Trophoblast cell (in vitro differentiated cells and primary cell): ENCODE measurements around the gene SLC5A5.

Experiments
- DNase-seq, 2 donors: peaks; one replicate each; pipeline ENCODE4 v3.0.0-alpha.2; 2016
- H2AFZ ChIP-seq: 2 replicates; pipeline ENCODE4 v1.6.1; 2013; ENCODE audit warnings: low read length, moderate library complexity, mild to moderate bottlenecking; ENCODE audit not compliant: insufficient read depth, poor library complexity
- H2AK5ac ChIP-seq: 2 replicates; pipeline ENCODE4 v1.6.1; 2013; ENCODE audit warnings: mild to moderate bottlenecking, low read length
- H2BK120ac ChIP-seq: 2 replicates; pipeline ENCODE4 v1.6.1; 2013; ENCODE audit warnings: low read length, mild to moderate bottlenecking, moderate library complexity; ENCODE audit not compliant: insufficient read depth, poor library complexity
- H2BK12ac ChIP-seq: 2 replicates; pipeline ENCODE4 v1.6.1; 2013; ENCODE audit warnings: mild to moderate bottlenecking, low read length, moderate library complexity
- H2BK5ac ChIP-seq: 2 replicates; pipeline ENCODE4 v1.6.1; 2013; ENCODE audit warnings: low read length, low read depth, moderate library complexity, mild to moderate bottlenecking; ENCODE audit not compliant: poor library complexity
- H3K14ac ChIP-seq: 2 replicates; pipeline ENCODE4 v1.6.1; 2013; ENCODE audit warnings: mild to moderate bottlenecking, low read length
- H3K18ac ChIP-seq: 2 replicates; pipeline ENCODE4 v1.6.1; 2013; ENCODE audit warnings: mild to moderate bottlenecking, low read length
- H3K23ac ChIP-seq: 2 replicates; pipeline ENCODE4 v1.6.1; 2013; ENCODE audit warnings: low read length
- H3K27ac ChIP-seq: 2 replicates; pipeline ENCODE4 v1.5.1; 2013; ENCODE audit warnings: low read depth, mild to moderate bottlenecking, inconsistent platforms, low read length, moderate library complexity
- H3K27me3 ChIP-seq: 2 replicates; pipeline ENCODE4 v1.6.1; 2013; ENCODE audit warnings: inconsistent platforms, mild to moderate bottlenecking, low read length, moderate library complexity; ENCODE audit not compliant: insufficient read depth
- H3K36me3 ChIP-seq, 2 experiments: 1 replicate in 1 of 2; 2 replicates in 1 of 2; pipeline ENCODE4 v1.6.1; 2013; ENCODE audit warnings: low read length in 2 of 2, mild to moderate bottlenecking in 2 of 2, moderate library complexity in 1 of 2; ENCODE audit not compliant: insufficient read depth in 2 of 2, control insufficient read depth in 1 of 2
- H3K4ac ChIP-seq: 2 replicates; pipeline ENCODE4 v1.6.1; 2013; ENCODE audit warnings: low read depth, mild to moderate bottlenecking, low read length, moderate library complexity
- H3K4me1 ChIP-seq, 2 experiments: 1 replicate in 1 of 2; 2 replicates in 1 of 2; pipeline ENCODE4 v1.6.1; 2013; ENCODE audit warnings: low read length in 2 of 2, mild to moderate bottlenecking in 2 of 2, moderate library complexity in 1 of 2; ENCODE audit not compliant: insufficient read depth in 2 of 2, control insufficient read depth in 1 of 2
- H3K4me2 ChIP-seq: 2 replicates; pipeline ENCODE4 v1.6.1; 2013; ENCODE audit warnings: inconsistent platforms, mild to moderate bottlenecking, low read length, moderate library complexity
- H3K4me3 ChIP-seq: 2 replicates; pipeline ENCODE4 v1.5.1; 2013; ENCODE audit warnings: mild to moderate bottlenecking, low read depth, low read length, inconsistent platforms
- H3K79me1 ChIP-seq: one replicate; pipeline ENCODE4 v1.6.1; 2013; ENCODE audit warnings: low read length
- H3K79me2 ChIP-seq: 2 replicates; pipeline ENCODE4 v1.6.1; 2013; ENCODE audit warnings: low read length, mild to moderate bottlenecking; ENCODE audit not compliant: control insufficient read depth, insufficient read depth, poor library complexity
- H3K9ac ChIP-seq: 2 replicates; pipeline ENCODE4 v1.6.1; 2013; ENCODE audit warnings: mild to moderate bottlenecking, low read length
- H3K9me3 ChIP-seq: 2 replicates; pipeline ENCODE4 v1.6.1; 2013; ENCODE audit warnings: low read depth, mild to moderate bottlenecking, control low read depth, inconsistent platforms, low read length; ENCODE audit not compliant: insufficient read depth
- H4K12ac ChIP-seq: 2 replicates; pipeline ENCODE4 v1.6.1; 2013; ENCODE audit warnings: low read depth, mild to moderate bottlenecking, low read length, moderate library complexity
- H4K8ac ChIP-seq: 2 replicates; pipeline ENCODE4 v1.6.1; 2013; ENCODE audit warnings: low read depth, mild to moderate bottlenecking, low read length, moderate library complexity
- H4K91ac ChIP-seq: one replicate; pipeline ENCODE4 v1.6.1; 2013; ENCODE audit warnings: low read depth, mild to moderate bottlenecking, low read length, moderate library complexity
- WGBS: extraction: QIAGEN DNeasy Blood & Tissue Kit; methylation state at CpG from one replicate; pipeline ENCODE4 v1.1.7; 2013; ENCODE audit warnings: missing lambda C conversion rate; ENCODE audit not compliant: insufficient read length, insufficient coverage; ENCODE audit errors: extremely low coverage; 5-methylcytosine and 5-hydroxymethylcytosine counted together

Gene SLC5A5

DNA sequence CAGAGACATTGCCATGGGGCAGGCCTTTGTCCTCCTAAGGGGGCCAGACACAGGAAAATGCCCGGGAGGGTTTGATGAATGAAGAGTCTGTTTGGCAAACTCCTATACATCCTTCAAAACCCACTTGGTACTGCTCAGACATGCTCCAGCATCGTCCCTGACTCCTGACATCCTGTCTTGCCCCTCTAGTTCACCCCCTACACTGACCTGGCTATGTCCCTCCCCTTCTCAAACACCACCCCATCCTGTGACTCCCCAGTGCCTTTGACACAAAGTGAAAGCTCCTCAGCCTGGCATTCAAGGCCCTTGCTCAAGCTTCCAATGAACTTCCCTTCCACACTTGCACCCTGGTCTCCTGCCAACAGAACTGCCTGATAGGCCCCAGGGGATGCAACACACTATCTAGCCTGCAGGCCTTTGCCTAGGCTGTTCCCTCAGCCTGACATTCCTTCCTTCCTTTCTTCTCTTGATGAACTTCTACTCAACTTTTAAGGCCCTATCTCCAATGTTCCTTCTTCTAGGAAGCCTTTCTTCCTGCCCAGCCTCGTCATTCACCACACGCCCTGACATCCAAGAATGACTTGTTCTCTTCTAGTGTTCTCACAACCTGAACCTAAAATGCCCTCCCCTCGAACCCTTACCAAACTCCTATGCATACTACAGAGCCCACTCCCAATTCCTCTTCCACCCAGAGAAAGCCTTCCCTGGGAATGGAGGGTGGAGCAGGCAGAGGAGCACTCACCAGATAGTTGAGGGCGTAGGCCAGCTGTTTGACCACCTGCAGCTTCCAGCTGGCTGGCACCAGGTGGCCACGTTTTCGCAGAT lies 36.4 kb upstream of the SLC5A5 start:
- no peak overlapping the region for H2BK12ac ChIP-seq
- H3K18ac ChIP-seq: no peak overlapping the region
- no peak overlapping the region for H4K91ac ChIP-seq
- no peak overlapping the region for H3K14ac ChIP-seq
- WGBS: no CpG with 5 or more reads among the region's 8 CpGs
- no peak overlapping the region for H3K4me2 ChIP-seq
- peaks cover under 1 to 4% of the 10 kb centered on the region in 2 experiments for H3K4me1 ChIP-seq
- H2BK120ac ChIP-seq: no peak overlapping the region
- no peaks in the 10 kb centered on the region for H3K79me2 ChIP-seq
- no peaks in the 10 kb centered on the region for H3K9me3 ChIP-seq
- no peak overlapping the region for H2AFZ ChIP-seq
- H2BK5ac ChIP-seq: no peak overlapping the region
- H3K36me3 ChIP-seq: no peaks in the 10 kb centered on the region
- H3K9ac ChIP-seq: no peak overlapping the region
- H4K8ac ChIP-seq: no peak overlapping the region
- H3K4ac ChIP-seq: no peak overlapping the region
- peak in 1 of 2 donors; percentile 20 for DNase-seq
- H3K27ac ChIP-seq: no peak overlapping the region
- no peaks in the 10 kb centered on the region for H3K27me3 ChIP-seq
- no peak overlapping the region for H3K4me3 ChIP-seq
- no peaks in the 10 kb centered on the region for H3K79me1 ChIP-seq
- no peak overlapping the region for H3K23ac ChIP-seq
- H4K12ac ChIP-seq: no peak overlapping the region
- H2AK5ac ChIP-seq: no peak overlapping the region

- Histone ChIP-seq H2AK5ac (no peak overlapping the region), H3K18ac (no peak overlapping the region), H3K9me3 (peaks cover 5% of the 10 kb centered on the region), H4K12ac (no peak overlapping the region), H3K27me3 (peaks cover 4% of the 10 kb centered on the region), H3K4me2 (no peak overlapping the region), H3K4me1 (peaks cover 0 to 4% of the 10 kb centered on the region in 2 experiments), H3K27ac (no peak overlapping the region), H4K8ac (no peak overlapping the region), H3K23ac (no peak overlapping the region), H3K36me3 (no peaks in the 10 kb centered on the region), H3K4me3 (no peak overlapping the region), H3K9ac (no peak overlapping the region), H2BK120ac (no peak overlapping the region), H3K14ac (no peak overlapping the region), H4K91ac (no peak overlapping the region), H2BK12ac (no peak overlapping the region), H3K4ac (no peak overlapping the region), H2BK5ac (no peak overlapping the region), H3K79me1 (no peaks in the 10 kb centered on the region), H3K79me2 (no peaks in the 10 kb centered on the region), H2AFZ (no peak overlapping the region)
- no CpG with 5 or more reads among the region's 4 CpGs for WGBS
- peak in 1 of 2 donors; percentile 17 for DNase-seq
Observed at GRCh38 chr19:17836530-17836929, 35.2 kb upstream of the SLC5A5 start.

- Histone ChIP-seq H2AFZ (no peak overlapping the region), H3K18ac (no peak overlapping the region)
Observed at GRCh38 chr19:17837972-17838371, 33.8 kb upstream of the SLC5A5 start.

DNA sequence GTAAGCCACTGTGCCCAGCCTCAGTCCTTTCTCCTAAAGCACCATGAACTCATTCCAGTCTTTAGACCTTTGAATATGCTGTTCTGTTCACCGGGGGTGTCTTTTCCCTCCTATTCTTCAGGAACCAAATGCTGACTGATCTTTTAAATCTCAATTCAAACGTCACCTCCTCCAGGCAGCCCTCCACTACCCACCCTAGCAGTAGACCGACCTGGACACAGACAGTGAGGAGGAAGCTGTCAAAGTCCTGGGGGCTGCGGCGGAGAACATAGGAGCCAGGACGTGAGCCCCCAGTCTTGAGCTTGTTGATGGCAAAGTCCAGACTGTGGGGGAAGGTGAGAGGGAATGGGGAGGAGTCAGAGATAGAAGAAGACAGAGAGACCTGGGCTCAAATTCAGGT lies 31.7 kb upstream of the SLC5A5 start:
- DNase-seq: no peak
- H3K27me3 ChIP-seq: peaks cover 15% of the 10 kb centered on the region
- no peak overlapping the region for H2AK5ac ChIP-seq
- H3K4me2 ChIP-seq: no peak overlapping the region
- no peak overlapping the region for H2AFZ ChIP-seq
- no peak overlapping the region for H3K4me3 ChIP-seq
- H4K12ac ChIP-seq: no peak overlapping the region
- H3K23ac ChIP-seq: no peak overlapping the region
- H3K27ac ChIP-seq: no peak overlapping the region
- H3K36me3 ChIP-seq: no peaks in the 10 kb centered on the region
- H3K14ac ChIP-seq: no peak overlapping the region
- no peak overlapping the region for H3K18ac ChIP-seq
- no peak overlapping the region for H3K4ac ChIP-seq
- WGBS: no CpG with 5 or more reads among the region's 6 CpGs
- no peaks in the 10 kb centered on the region for H3K79me2 ChIP-seq
- no peak overlapping the region for H2BK120ac ChIP-seq
- H3K79me1 ChIP-seq: no peaks in the 10 kb centered on the region
- no peak overlapping the region for H4K91ac ChIP-seq
- no peak overlapping the region for H4K8ac ChIP-seq
- H2BK12ac ChIP-seq: no peak overlapping the region
- H3K9ac ChIP-seq: no peak overlapping the region
- H3K9me3 ChIP-seq: peaks cover 14% of the 10 kb centered on the region
- H3K4me1 ChIP-seq: peaks cover 2 to 6% of the 10 kb centered on the region in 2 experiments
- no peak overlapping the region for H2BK5ac ChIP-seq

More at GRCh38 chr19:17837972-17838371, 33.8 kb upstream of the SLC5A5 start:
- no peaks in the 10 kb centered on the region for H3K79me2 ChIP-seq
- H3K4me3 ChIP-seq: no peak overlapping the region
- H2AK5ac ChIP-seq: no peak overlapping the region
- no peak overlapping the region for H4K91ac ChIP-seq
- DNase-seq: no peak
- H3K79me1 ChIP-seq: no peaks in the 10 kb centered on the region
- H3K4me2 ChIP-seq: no peak overlapping the region
- peaks cover 2 to 6% of the 10 kb centered on the region in 2 experiments for H3K4me1 ChIP-seq
- H3K9me3 ChIP-seq: peaks cover 11% of the 10 kb centered on the region
- H2BK5ac ChIP-seq: no peak overlapping the region
- no peak overlapping the region for H3K23ac ChIP-seq
- H3K36me3 ChIP-seq: no peaks in the 10 kb centered on the region
- no peak overlapping the region for H2BK12ac ChIP-seq
- no peak overlapping the region for H3K9ac ChIP-seq
- no peak overlapping the region for H3K14ac ChIP-seq
- H3K4ac ChIP-seq: no peak overlapping the region
- H4K12ac ChIP-seq: no peak overlapping the region
- WGBS: no CpG with 5 or more reads among the region's 7 CpGs
- H3K27ac ChIP-seq: no peak overlapping the region
- no peak overlapping the region for H2BK120ac ChIP-seq
- peaks cover 12% of the 10 kb centered on the region for H3K27me3 ChIP-seq
- H4K8ac ChIP-seq: no peak overlapping the region
